Trophoblast cell (in vitro differentiated cells and primary cell): ENCODE results near the gene DISC1.
"Not testable (repeated sequence)": the region's sequence is repeated elsewhere in the genome, so short reads cannot be mapped to it uniquely, and the experiment has no call there.

ENCODE experiments used
- DNase-seq, 2 donors: peaks; one replicate each; pipeline ENCODE4 v3.0.0-alpha.2; 2016
- H2AFZ ChIP-seq: 2 replicates; pipeline ENCODE4 v1.6.1; 2013; ENCODE audit warnings: low read length, moderate library complexity, mild to moderate bottlenecking; ENCODE audit not compliant: insufficient read depth, poor library complexity
- H2AK5ac ChIP-seq: 2 replicates; pipeline ENCODE4 v1.6.1; 2013; ENCODE audit warnings: mild to moderate bottlenecking, low read length
- H2BK120ac ChIP-seq: 2 replicates; pipeline ENCODE4 v1.6.1; 2013; ENCODE audit warnings: low read length, mild to moderate bottlenecking, moderate library complexity; ENCODE audit not compliant: insufficient read depth, poor library complexity
- H2BK12ac ChIP-seq: 2 replicates; pipeline ENCODE4 v1.6.1; 2013; ENCODE audit warnings: mild to moderate bottlenecking, low read length, moderate library complexity
- H2BK5ac ChIP-seq: 2 replicates; pipeline ENCODE4 v1.6.1; 2013; ENCODE audit warnings: low read length, low read depth, moderate library complexity, mild to moderate bottlenecking; ENCODE audit not compliant: poor library complexity
- H3K14ac ChIP-seq: 2 replicates; pipeline ENCODE4 v1.6.1; 2013; ENCODE audit warnings: mild to moderate bottlenecking, low read length
- H3K18ac ChIP-seq: 2 replicates; pipeline ENCODE4 v1.6.1; 2013; ENCODE audit warnings: mild to moderate bottlenecking, low read length
- H3K23ac ChIP-seq: 2 replicates; pipeline ENCODE4 v1.6.1; 2013; ENCODE audit warnings: low read length
- H3K27ac ChIP-seq: 2 replicates; pipeline ENCODE4 v1.5.1; 2013; ENCODE audit warnings: low read depth, mild to moderate bottlenecking, inconsistent platforms, low read length, moderate library complexity
- H3K27me3 ChIP-seq: 2 replicates; pipeline ENCODE4 v1.6.1; 2013; ENCODE audit warnings: inconsistent platforms, mild to moderate bottlenecking, low read length, moderate library complexity; ENCODE audit not compliant: insufficient read depth
- H3K36me3 ChIP-seq, 2 experiments: 1 replicate in 1 of 2; 2 replicates in 1 of 2; pipeline ENCODE4 v1.6.1; 2013; ENCODE audit warnings: low read length in 2 of 2, mild to moderate bottlenecking in 2 of 2, moderate library complexity in 1 of 2; ENCODE audit not compliant: insufficient read depth in 2 of 2, control insufficient read depth in 1 of 2
- H3K4ac ChIP-seq: 2 replicates; pipeline ENCODE4 v1.6.1; 2013; ENCODE audit warnings: low read depth, mild to moderate bottlenecking, low read length, moderate library complexity
- H3K4me1 ChIP-seq, 2 experiments: 1 replicate in 1 of 2; 2 replicates in 1 of 2; pipeline ENCODE4 v1.6.1; 2013; ENCODE audit warnings: low read length in 2 of 2, mild to moderate bottlenecking in 2 of 2, moderate library complexity in 1 of 2; ENCODE audit not compliant: insufficient read depth in 2 of 2, control insufficient read depth in 1 of 2
- H3K4me2 ChIP-seq: 2 replicates; pipeline ENCODE4 v1.6.1; 2013; ENCODE audit warnings: inconsistent platforms, mild to moderate bottlenecking, low read length, moderate library complexity
- H3K4me3 ChIP-seq: 2 replicates; pipeline ENCODE4 v1.5.1; 2013; ENCODE audit warnings: mild to moderate bottlenecking, low read depth, low read length, inconsistent platforms
- H3K79me1 ChIP-seq: one replicate; pipeline ENCODE4 v1.6.1; 2013; ENCODE audit warnings: low read length
- H3K79me2 ChIP-seq: 2 replicates; pipeline ENCODE4 v1.6.1; 2013; ENCODE audit warnings: low read length, mild to moderate bottlenecking; ENCODE audit not compliant: control insufficient read depth, insufficient read depth, poor library complexity
- H3K9ac ChIP-seq: 2 replicates; pipeline ENCODE4 v1.6.1; 2013; ENCODE audit warnings: mild to moderate bottlenecking, low read length
- H3K9me3 ChIP-seq: 2 replicates; pipeline ENCODE4 v1.6.1; 2013; ENCODE audit warnings: low read depth, mild to moderate bottlenecking, control low read depth, inconsistent platforms, low read length; ENCODE audit not compliant: insufficient read depth
- H4K12ac ChIP-seq: 2 replicates; pipeline ENCODE4 v1.6.1; 2013; ENCODE audit warnings: low read depth, mild to moderate bottlenecking, low read length, moderate library complexity
- H4K8ac ChIP-seq: 2 replicates; pipeline ENCODE4 v1.6.1; 2013; ENCODE audit warnings: low read depth, mild to moderate bottlenecking, low read length, moderate library complexity
- H4K91ac ChIP-seq: one replicate; pipeline ENCODE4 v1.6.1; 2013; ENCODE audit warnings: low read depth, mild to moderate bottlenecking, low read length, moderate library complexity
- WGBS: extraction: QIAGEN DNeasy Blood & Tissue Kit; methylation state at CpG from one replicate; pipeline ENCODE4 v1.1.7; 2013; ENCODE audit warnings: missing lambda C conversion rate; ENCODE audit not compliant: insufficient read length, insufficient coverage; ENCODE audit errors: extremely low coverage; 5-methylcytosine and 5-hydroxymethylcytosine counted together

The DISC1 gene

GRCh38 chr1:231591466-231591865 lies 35.1 kb upstream of the DISC1 start:
- no peak overlapping the region for H3K14ac ChIP-seq
- no peak overlapping the region for H4K12ac ChIP-seq
- no peak overlapping the region for H3K4me3 ChIP-seq
- H3K36me3 ChIP-seq: no peaks in the 10 kb centered on the region
- no peak overlapping the region for H2BK120ac ChIP-seq
- H4K8ac ChIP-seq: no peak overlapping the region
- H4K91ac ChIP-seq: no peak overlapping the region
- H3K79me2 ChIP-seq: no peaks in the 10 kb centered on the region
- no peak for DNase-seq
- H3K23ac ChIP-seq: no peak overlapping the region
- H3K4ac ChIP-seq: no peak overlapping the region
- no peak overlapping the region for H2BK12ac ChIP-seq
- WGBS: no CpG with 5 or more reads among the region's 11 CpGs
- no peaks in the 10 kb centered on the region for H3K79me1 ChIP-seq
- peaks cover 1% of the 10 kb centered on the region for H3K9me3 ChIP-seq
- H2AK5ac ChIP-seq: no peak overlapping the region
- H2BK5ac ChIP-seq: no peak overlapping the region
- H3K4me1 ChIP-seq: peaks cover 0 to 4% of the 10 kb centered on the region in 2 experiments
- H3K27ac ChIP-seq: no peak overlapping the region
- H3K27me3 ChIP-seq: no peaks in the 10 kb centered on the region
- no peak overlapping the region for H3K18ac ChIP-seq
- H3K4me2 ChIP-seq: no peak overlapping the region
- no peak overlapping the region for H3K9ac ChIP-seq
- H2AFZ ChIP-seq: no peak overlapping the region

DNA sequence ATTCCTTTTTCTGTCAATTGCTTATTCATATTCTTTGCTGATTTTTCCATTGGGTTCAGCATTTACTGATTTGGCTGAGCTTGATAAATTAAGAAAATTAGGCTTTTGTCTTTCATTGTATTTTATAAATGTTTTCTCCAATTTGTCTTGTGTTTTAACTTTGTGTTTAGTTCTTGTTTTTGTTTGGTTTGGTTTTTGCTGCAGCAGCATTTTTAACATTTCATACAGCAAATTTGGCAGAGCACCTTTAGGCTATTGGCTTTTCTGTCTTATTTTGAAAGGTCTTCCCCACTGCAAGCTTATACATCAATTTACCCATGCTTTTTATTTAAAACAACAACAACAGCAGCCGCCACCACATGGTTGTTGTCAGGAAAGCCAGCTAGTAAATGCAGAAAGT lies 33.8 kb upstream of the DISC1 start:
- H3K79me1 ChIP-seq: no peaks in the 10 kb centered on the region
- no peak overlapping the region for H3K27ac ChIP-seq
- H3K9ac ChIP-seq: no peak overlapping the region
- no peak overlapping the region for H4K8ac ChIP-seq
- no peak overlapping the region for H2BK5ac ChIP-seq
- no CpG with 5 or more reads among the region's 1 CpG for WGBS
- H3K4me1 ChIP-seq: peaks cover 0 to 4% of the 10 kb centered on the region in 2 experiments
- no peak overlapping the region for H2BK120ac ChIP-seq
- no peak overlapping the region for H3K23ac ChIP-seq
- H3K79me2 ChIP-seq: no peaks in the 10 kb centered on the region
- H3K4me2 ChIP-seq: no peak overlapping the region
- H4K12ac ChIP-seq: no peak overlapping the region
- H3K27me3 ChIP-seq: no peaks in the 10 kb centered on the region
- no peak overlapping the region for H2BK12ac ChIP-seq
- H2AFZ ChIP-seq: no peak overlapping the region
- no peaks in the 10 kb centered on the region for H3K36me3 ChIP-seq
- H3K14ac ChIP-seq: no peak overlapping the region
- no peak overlapping the region for H3K18ac ChIP-seq
- H3K4ac ChIP-seq: no peak overlapping the region
- peaks cover 1% of the 10 kb centered on the region for H3K9me3 ChIP-seq
- H2AK5ac ChIP-seq: no peak overlapping the region
- no peak for DNase-seq
- H4K91ac ChIP-seq: no peak overlapping the region
- no peak overlapping the region for H3K4me3 ChIP-seq

DNA sequence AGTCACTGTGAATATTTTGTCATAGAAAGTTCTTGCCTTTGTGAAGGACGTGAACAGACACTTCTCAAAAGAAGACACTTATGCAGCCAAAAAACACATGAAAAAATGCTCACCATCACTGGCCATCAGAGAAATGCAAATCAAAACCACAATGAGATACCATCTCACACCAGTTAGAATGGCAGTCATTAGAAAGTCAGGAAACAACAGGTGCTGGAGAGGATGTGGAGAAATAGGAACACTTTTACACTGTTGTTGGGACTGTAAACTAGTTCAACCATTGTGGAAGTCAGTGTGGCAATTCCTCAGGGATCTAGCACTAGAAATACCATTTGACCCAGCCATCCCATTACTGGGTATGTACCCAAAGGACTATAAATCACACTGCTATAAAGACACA lies 33.3 kb upstream of the DISC1 start:
- not testable (repeated sequence) for H3K4ac ChIP-seq, H4K12ac ChIP-seq

GRCh38 chr1:231594123-231594522 lies 32.5 kb upstream of the DISC1 start:
- no peak overlapping the region for H4K12ac ChIP-seq
- H3K9me3 ChIP-seq: peaks cover 1% of the 10 kb centered on the region
- no peaks in the 10 kb centered on the region for H3K27me3 ChIP-seq
- H4K8ac ChIP-seq: no peak overlapping the region
- H3K36me3 ChIP-seq: no peaks in the 10 kb centered on the region
- no peak overlapping the region for H3K9ac ChIP-seq
- H2AFZ ChIP-seq: no peak overlapping the region
- no peak overlapping the region for H2BK12ac ChIP-seq
- H3K27ac ChIP-seq: no peak overlapping the region
- peaks cover 0 to 4% of the 10 kb centered on the region in 2 experiments for H3K4me1 ChIP-seq
- no peak overlapping the region for H3K23ac ChIP-seq
- H3K14ac ChIP-seq: no peak overlapping the region
- H3K4ac ChIP-seq: no peak overlapping the region
- no peaks in the 10 kb centered on the region for H3K79me1 ChIP-seq
- DNase-seq: no peak
- no peak overlapping the region for H3K4me2 ChIP-seq
- no peak overlapping the region for H2BK120ac ChIP-seq
- H3K79me2 ChIP-seq: no peaks in the 10 kb centered on the region
- H4K91ac ChIP-seq: no peak overlapping the region
- H2AK5ac ChIP-seq: no peak overlapping the region
- H3K4me3 ChIP-seq: no peak overlapping the region
- WGBS: no CpG with 5 or more reads among the region's 2 CpGs
- no peak overlapping the region for H2BK5ac ChIP-seq
- no peak overlapping the region for H3K18ac ChIP-seq

More for the DNA sequence above, 33.3 kb upstream of the DISC1 start:
- not testable (repeated sequence) for H3K79me2 ChIP-seq, H2BK120ac ChIP-seq, H4K8ac ChIP-seq, H3K36me3 ChIP-seq, DNase-seq, H3K4me2 ChIP-seq, H3K27ac ChIP-seq, H2BK12ac ChIP-seq, H3K18ac ChIP-seq, H3K27me3 ChIP-seq, H3K4me1 ChIP-seq, H3K79me1 ChIP-seq, H3K4me3 ChIP-seq, H2AK5ac ChIP-seq, H2BK5ac ChIP-seq, H3K14ac ChIP-seq, H4K91ac ChIP-seq, H2AFZ ChIP-seq, H3K9me3 ChIP-seq, H3K23ac ChIP-seq, H3K9ac ChIP-seq
- no CpG with 5 or more reads among the region's 1 CpG for WGBS
